PC-3 (cell line): ENCODE results near the gene IQSEC3.

Experiments
- EZH2 ChIP-seq: fragments of 300-600 bp; sonication (generic); IDR thresholded peaks from one replicate; pipeline ENCODE4 v1.6.1; 2017; ENCODE audit warnings: antibody characterized with exemption, mild to moderate bottlenecking, low read length; ENCODE audit not compliant: unreplicated experiment
- TF ChIP-seq, protein P1 (sequence below): fragments of 300-600 bp; sonication (generic); conservative IDR thresholded peaks from 2 replicates; pipeline ENCODE4 v1.5.1; 2017; ENCODE audit warnings: antibody characterized with exemption, low read depth, mild to moderate bottlenecking, low read length

DNA sequence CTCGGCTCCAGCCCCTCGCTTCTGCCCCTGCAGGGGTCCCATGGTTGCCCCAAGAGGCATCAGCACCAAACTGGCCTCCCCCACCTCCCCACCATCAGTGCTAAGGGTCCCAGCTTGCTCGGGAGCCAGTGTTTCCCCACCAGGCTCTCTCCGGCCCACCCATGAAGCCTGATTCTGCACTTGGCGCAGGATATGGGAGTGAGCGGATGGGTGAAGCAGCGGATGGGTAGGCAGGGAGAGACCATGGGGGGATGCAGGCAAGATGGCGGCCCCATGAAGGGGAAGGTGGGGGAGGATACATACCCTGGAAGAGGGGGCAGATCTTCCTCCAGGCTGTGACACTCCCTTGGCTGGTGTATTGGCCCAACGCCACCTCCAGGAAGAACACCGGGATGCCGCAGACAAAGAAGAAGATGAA is 137.7 kb downstream of the IQSEC3 start:
- TF ChIP-seq, protein P1, sequence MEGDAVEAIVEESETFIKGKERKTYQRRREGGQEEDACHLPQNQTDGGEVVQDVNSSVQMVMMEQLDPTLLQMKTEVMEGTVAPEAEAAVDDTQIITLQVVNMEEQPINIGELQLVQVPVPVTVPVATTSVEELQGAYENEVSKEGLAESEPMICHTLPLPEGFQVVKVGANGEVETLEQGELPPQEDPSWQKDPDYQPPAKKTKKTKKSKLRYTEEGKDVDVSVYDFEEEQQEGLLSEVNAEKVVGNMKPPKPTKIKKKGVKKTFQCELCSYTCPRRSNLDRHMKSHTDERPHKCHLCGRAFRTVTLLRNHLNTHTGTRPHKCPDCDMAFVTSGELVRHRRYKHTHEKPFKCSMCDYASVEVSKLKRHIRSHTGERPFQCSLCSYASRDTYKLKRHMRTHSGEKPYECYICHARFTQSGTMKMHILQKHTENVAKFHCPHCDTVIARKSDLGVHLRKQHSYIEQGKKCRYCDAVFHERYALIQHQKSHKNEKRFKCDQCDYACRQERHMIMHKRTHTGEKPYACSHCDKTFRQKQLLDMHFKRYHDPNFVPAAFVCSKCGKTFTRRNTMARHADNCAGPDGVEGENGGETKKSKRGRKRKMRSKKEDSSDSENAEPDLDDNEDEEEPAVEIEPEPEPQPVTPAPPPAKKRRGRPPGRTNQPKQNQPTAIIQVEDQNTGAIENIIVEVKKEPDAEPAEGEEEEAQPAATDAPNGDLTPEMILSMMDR = no peak
- TF ChIP-seq EZH2 = no peak
